Measurements from ENCODE around the gene SDHAF2.
"Not testable (repeated sequence)": the region's sequence is repeated elsewhere in the genome, so short reads cannot be mapped to it uniquely, and the experiment has no call there.

The SDHAF2 gene

DNA sequence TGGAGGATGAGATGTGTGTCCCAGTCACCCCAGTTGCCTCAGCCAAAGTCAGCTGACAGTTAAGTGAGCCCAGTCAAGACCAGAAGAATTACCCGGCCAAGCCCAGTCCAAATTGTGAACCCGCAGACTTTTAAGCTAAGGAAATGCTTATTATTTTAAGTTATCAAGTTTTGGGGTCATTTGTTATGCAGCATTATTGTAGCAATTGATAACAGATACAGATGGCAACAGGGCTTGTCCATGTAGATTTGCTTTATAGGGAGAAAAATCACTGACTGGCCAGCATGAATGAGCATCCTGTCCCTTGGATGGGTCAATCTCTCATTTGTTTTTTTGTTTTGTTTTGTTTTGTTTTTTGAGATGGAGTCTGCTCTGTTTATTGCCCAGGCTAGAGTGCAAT is 22.9 kb downstream of the SDHAF2 start:
- no peak overlapping the region for H3K27ac Mint-ChIP-seq
- no peaks in the 10 kb centered on the region for H3K27me3 Mint-ChIP-seq
- H3K4me3 Mint-ChIP-seq, result no peak overlapping the region
- ATAC-seq, result no peak
- no peak for DNase-seq
- no peaks in the 10 kb centered on the region for H3K9me3 Mint-ChIP-seq
- peaks cover 5% of the 10 kb centered on the region for H3K4me1 Mint-ChIP-seq

DNA sequence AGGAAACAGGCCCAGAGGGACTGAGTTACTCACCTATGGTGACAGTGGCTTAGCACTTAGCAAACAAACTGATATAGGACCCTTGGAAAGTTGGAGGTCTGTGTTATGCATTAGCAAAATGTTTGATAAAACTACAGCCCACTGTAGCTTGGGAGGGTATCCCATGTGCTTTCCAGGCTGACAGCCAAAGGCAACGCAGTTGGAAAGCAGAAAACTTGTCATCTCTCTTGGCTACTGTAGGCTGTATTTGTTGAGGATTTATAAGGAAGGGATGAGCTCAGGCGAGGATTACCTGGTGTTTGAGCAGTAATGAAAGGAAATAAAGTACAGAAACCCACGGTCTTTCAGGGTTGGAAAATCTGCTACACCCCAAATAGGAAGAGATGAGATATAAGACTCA is 23.8 kb downstream of the SDHAF2 start:
- Mint-ChIP-seq H3K4me3 (no peak overlapping the region), H3K27ac (peak overlapping the region in 1 of 2 donors; percentile 83), H3K27me3 (no peaks in the 10 kb centered on the region), H3K4me1 (peaks cover 5% of the 10 kb centered on the region), H3K9me3 (no peaks in the 10 kb centered on the region)
- DNase-seq (no peak), ATAC-seq (no peak)

DNA sequence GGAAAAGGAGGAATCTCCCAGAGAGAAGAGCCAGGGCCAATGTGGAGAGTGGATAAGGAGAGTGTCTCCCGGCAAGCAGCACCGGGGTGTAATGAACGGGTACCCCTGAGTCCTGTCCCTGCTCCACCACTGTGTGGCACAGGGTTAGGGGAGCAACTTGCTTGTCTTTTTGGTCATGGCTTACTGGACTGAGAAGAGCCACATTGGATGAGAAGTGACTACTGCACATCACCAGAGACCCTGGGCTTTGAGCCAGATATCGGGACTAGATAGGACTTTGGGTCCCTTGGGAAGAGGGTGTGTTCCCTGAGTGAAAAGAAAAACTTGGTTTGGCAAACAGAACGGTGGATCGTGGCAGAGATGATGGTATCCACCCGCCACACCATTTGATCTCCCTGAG is 24.6 kb downstream of the SDHAF2 start:
- no peak for ATAC-seq
- DNase-seq, result no peak
- H3K4me3 Mint-ChIP-seq, result no peak overlapping the region
- H3K27ac Mint-ChIP-seq, result peak overlapping the region in 1 of 2 donors; percentile 72
- H3K27me3 Mint-ChIP-seq, result no peaks in the 10 kb centered on the region
- H3K9me3 Mint-ChIP-seq, result no peaks in the 10 kb centered on the region
- H3K4me1 Mint-ChIP-seq, result peaks cover 5% of the 10 kb centered on the region

DNA sequence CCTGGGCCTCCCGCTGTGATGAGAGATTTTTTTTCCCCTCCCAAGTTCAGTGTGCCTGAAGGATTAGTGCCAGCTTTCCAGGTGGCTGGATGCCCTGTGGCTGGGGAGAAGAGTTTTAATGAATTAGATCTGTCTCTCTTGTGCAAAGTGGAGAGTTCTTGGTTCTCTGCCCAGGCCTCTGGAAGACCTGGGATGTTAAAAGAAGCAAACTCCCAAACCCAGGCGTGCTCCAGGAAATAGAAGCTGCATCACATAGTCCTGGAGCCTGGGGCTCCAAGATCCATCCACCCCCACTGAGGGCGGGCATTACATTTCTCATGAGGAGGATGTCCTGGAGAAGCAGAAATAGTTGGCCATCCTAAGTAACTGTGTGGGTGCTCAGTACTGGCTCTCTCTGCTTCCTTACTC is 30.6 kb downstream of the SDHAF2 start:
- no peak for ATAC-seq
- Mint-ChIP-seq H3K27ac (peak overlapping the region in 1 of 2 donors; percentile 5), H3K9me3 (no peaks in the 10 kb centered on the region), H3K27me3 (no peaks in the 10 kb centered on the region), H3K4me1 (no peaks in the 10 kb centered on the region), H3K4me3 (no peak overlapping the region)
- DNase-seq, result no peak

DNA sequence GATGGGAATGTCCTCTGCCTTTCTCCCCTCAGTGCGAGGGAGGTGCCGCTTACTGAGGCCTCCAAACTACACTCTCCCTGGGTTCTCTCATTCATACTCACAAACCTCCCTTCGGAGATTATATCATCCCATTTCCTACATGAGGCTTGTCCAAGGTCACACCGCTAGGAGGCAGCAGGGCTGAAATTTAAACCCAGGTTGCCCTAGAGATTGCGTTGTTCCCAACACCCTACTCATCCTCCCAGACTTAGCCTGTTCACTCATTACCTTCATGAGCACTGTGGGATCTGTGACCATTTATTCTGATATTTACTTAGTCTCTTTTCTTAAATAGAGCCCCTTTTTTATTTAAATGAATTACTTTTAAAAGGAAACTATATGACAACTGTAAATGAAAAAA is 31.1 kb downstream of the SDHAF2 start:
- Mint-ChIP-seq H3K27me3 (no peaks in the 10 kb centered on the region), H3K4me3 (no peak overlapping the region), H3K4me1 (no peaks in the 10 kb centered on the region), H3K27ac (no peak overlapping the region), H3K9me3 (no peaks in the 10 kb centered on the region)
- DNase-seq, result no peak
- ATAC-seq, result no peak

DNA sequence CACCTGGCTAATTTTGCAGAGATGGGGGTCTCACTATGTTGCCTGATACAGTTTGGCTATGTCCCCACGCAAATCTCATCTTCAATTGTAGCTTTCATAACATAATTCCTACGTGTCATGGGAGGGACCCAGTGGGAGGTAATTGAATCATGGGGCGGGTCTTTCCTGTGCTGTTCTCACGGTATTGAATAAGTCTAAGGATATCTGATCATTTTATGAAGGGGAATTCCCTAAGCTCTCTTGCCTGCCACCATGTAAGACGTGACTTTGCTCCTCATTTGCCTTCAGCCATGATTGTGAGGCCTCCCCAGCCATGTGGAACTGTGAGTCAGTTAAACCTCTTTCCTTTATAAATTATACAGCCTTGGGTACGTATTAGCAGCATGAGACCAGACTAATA is 37.7 kb downstream of the SDHAF2 start:
- H3K27me3 Mint-ChIP-seq, H3K4me1 Mint-ChIP-seq, H3K4me3 Mint-ChIP-seq, ATAC-seq, DNase-seq, H3K9me3 Mint-ChIP-seq: not testable (repeated sequence)
- peak overlapping the region in 1 of 2 donors; percentile 78 for H3K27ac Mint-ChIP-seq

DNA sequence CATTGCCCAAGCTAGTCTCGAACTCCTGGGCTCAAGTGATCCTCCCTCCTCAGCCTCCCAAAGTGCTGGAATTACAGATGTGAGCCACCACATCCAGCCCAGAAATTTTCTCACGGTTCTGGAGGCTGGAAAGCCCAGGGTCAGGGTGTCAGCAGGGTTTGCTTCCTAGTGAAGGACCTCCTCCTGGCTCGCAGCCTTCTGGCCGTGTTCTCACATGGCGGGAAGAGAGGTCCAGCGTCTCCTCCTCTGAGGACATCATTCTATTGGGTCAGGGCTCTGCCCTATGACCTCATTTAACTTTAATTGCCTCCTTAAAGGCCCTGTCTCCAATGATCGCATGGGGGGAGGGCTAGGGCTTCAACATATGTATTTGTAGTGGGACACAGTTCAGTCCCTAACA is 38.1 kb downstream of the SDHAF2 start:
- H3K27ac Mint-ChIP-seq, result peak overlapping the region; percentile 2 to 78

DNA sequence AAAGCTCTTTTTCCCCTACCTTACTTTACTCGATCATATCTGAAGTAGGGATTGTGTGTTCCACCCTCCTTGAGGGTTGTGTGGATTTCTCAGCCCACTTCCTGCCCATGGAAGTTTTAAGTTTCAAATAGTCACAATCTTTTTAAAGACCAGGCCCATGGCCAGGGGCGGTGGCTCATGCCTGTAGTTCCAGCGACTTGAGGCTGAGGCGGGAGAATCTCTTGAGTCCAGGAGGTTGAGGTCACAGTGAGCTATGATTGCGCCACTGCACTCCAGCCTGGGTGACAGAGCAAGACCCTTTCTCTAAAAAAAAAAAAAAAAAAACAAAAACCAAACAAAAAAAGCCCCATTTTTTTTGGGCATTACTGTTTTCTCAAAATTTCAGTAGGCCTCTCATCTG is 42.4 kb downstream of the SDHAF2 start:
- no peaks in the 10 kb centered on the region for H3K9me3 Mint-ChIP-seq
- no peak overlapping the region for H3K4me3 Mint-ChIP-seq
- DNase-seq (no peak), ATAC-seq (no peak)
- no peaks in the 10 kb centered on the region for H3K4me1 Mint-ChIP-seq
- no peak overlapping the region for H3K27ac Mint-ChIP-seq
- H3K27me3 Mint-ChIP-seq, result no peaks in the 10 kb centered on the region

More for the DNA sequence above, 38.1 kb downstream of the SDHAF2 start:
- no peaks in the 10 kb centered on the region for H3K4me1 Mint-ChIP-seq
- ATAC-seq, result no peak
- no peaks in the 10 kb centered on the region for H3K9me3 Mint-ChIP-seq
- no peak for DNase-seq
- H3K4me3 Mint-ChIP-seq, result no peak overlapping the region
- H3K27me3 Mint-ChIP-seq, result no peaks in the 10 kb centered on the region

DNA sequence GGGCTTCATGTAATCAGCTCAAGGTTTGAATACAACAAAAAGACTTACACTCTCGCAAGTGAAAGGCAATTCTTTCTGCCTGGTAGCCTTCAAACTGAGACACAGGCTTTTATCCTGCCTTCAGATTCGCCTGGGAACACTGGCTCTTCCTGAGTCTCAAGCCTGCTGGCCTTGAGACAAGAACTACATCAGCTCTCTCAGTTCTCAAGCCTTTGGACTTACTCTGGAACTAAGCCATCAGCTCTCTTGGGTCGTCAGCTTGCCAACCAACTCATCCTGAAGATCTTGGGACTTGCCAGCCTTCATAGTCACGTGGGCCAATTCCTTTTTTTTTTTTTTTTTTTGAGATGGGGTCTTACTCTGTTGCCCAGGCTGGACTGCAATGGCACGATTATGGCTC is 42.9 kb downstream of the SDHAF2 start:
- Mint-ChIP-seq H3K9me3 (no peaks in the 10 kb centered on the region), H3K27ac (no peak overlapping the region), H3K4me3 (no peak overlapping the region), H3K4me1 (peaks cover 3% of the 10 kb centered on the region), H3K27me3 (peaks cover 2% of the 10 kb centered on the region)
- DNase-seq (no peak), ATAC-seq (no peak)

DNA sequence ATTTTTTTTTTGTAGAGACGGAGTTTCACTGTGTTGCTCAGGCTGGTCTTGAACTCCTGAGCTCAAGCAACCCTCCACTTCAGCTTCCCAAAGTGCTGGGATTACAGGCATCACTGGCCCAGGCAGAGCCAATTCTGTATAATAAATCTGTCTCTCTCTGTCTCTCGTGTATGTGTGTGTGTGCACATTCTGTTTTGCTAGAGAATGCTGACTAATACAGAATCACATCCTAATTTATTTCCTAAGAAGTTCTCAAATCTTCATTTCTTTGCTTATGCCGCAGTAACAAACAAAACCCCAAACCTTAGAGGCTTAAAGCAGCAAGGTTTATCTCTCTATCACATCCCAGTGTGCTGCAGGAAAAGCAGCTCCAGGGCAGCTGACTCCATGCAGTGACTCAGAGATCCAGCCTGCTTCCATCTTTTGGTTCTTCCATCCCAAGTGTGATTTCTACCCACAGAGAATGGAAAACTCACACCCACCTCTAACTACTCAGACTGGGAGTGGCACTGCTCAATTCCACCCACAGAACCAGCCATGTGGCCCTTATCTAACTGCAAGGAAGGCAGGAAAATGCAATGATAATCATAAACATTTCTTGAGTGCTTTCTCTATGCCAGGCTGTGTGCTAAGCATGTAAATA is 43.6 kb downstream of the SDHAF2 start:
- Mint-ChIP-seq H3K9me3 (no peaks in the 10 kb centered on the region), H3K27me3 (peaks cover 7% of the 10 kb centered on the region), H3K4me3 (no peak overlapping the region), H3K4me1 (peaks cover 9% of the 10 kb centered on the region), H3K27ac (no peak overlapping the region)
- no peak for DNase-seq
- no peak for ATAC-seq

DNA sequence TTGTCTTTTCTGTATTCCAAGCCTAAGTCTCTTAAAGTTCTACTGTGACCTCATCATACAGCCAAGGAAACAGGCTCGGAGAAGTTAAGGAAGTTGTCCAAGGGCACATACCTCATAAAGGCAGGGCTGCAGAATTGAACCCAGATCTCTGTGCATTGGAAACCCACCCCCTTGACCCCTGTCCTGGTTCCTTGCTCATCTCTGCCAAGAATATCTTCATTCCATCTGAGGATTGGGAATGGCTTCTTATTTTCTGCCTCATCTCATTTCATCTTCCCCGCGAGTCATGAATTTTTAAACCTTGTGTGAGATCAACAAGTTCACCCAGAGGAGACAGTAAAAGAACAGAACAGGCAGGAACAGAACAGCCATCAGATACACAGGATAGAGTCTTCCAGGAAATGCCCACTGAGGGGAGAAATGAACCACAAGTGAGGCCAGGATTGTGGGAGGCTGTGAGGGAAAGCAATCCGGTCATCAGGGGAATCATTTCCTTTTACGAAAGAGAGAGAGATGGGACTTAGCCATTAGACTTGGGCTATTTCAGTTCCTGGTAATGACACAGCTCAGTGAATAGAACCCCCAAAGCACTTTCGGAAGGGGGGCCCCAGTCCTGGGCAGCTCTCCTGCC is 44.2 kb downstream of the SDHAF2 start:
- H3K4me3 Mint-ChIP-seq, result no peak overlapping the region
- DNase-seq, result no peak
- H3K9me3 Mint-ChIP-seq, result no peaks in the 10 kb centered on the region
- peak overlapping the region; percentile 55 to 71 for H3K27ac Mint-ChIP-seq
- peaks cover 9% of the 10 kb centered on the region for H3K4me1 Mint-ChIP-seq
- peaks cover 7% of the 10 kb centered on the region for H3K27me3 Mint-ChIP-seq
- ATAC-seq, result no peak

DNA sequence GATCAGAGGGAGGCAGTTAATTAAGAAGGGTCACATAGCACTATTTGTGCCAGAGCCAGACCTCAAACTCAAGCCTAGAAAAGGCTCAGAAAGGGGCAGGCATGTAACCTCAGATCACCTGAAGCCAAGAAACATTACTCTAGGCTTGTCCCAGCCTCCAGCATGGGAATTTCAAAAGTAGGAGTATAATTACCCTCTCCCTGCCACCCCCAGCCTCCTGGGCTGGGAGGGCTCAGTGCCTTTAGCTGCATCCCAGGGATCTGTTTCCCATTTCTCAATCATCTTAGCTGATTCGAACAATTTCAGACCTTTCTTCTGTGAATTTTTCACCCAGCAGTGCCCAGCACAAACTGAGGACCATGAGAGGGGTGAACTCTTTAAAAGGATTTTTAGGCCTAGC is 45.5 kb downstream of the SDHAF2 start:
- DNase-seq, result no peak
- peaks cover 17% of the 10 kb centered on the region for H3K27me3 Mint-ChIP-seq
- peaks cover 9% of the 10 kb centered on the region for H3K4me1 Mint-ChIP-seq
- H3K4me3 Mint-ChIP-seq, result no peak overlapping the region
- no peak overlapping the region for H3K27ac Mint-ChIP-seq
- no peaks in the 10 kb centered on the region for H3K9me3 Mint-ChIP-seq
- ATAC-seq, result no peak

DNA sequence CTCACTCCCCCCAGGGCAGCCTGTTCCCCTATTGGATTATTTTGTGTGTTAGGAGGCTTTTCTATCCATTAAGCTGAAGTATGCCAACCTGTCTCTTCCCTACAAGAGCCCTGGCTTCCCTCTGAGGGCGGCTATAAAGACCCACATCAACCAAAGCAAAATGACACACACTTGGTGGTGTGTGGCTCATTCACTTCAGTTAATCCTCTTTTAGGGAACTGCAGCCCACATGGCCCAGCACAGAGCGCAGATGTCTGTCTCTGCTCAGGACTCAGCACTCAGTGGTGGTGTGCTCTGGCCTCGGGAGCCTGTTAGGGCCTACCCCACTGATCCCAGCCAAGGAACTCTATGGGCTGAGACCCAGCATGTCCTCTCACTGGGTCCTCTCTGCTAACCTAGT is 46.4 kb downstream of the SDHAF2 start:
- H3K9me3 Mint-ChIP-seq, result no peaks in the 10 kb centered on the region
- no peak for ATAC-seq

DNA sequence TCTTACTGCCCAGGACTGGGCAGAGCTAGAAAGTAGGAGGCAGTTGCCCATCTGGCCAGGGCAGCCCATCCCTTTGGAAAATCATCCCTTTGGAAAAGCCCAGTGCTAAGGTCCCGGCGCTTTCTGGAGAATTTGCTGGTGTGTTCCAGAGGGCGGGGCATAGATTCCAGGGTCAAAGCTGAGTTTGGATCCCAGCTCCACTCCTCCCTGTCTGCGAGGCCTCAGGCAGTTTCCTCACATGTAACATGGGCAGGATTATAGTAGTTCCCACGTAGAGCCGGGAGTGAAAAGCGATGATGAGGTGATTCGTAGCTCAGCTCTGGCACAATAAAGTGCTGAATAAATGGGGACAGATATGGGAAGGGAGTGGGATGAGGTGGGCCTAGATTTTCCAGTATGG is 47.2 kb downstream of the SDHAF2 start:
- ATAC-seq (no peak), DNase-seq (no peak)
- no peak overlapping the region for H3K4me3 Mint-ChIP-seq
- peaks cover 9% of the 10 kb centered on the region for H3K4me1 Mint-ChIP-seq
- H3K9me3 Mint-ChIP-seq, result no peaks in the 10 kb centered on the region
- no peak overlapping the region for H3K27ac Mint-ChIP-seq
- H3K27me3 Mint-ChIP-seq, result peaks cover 21% of the 10 kb centered on the region

More for the DNA sequence above, 46.4 kb downstream of the SDHAF2 start:
- peaks cover 21% of the 10 kb centered on the region for H3K27me3 Mint-ChIP-seq
- H3K27ac Mint-ChIP-seq, result peak overlapping the region in 1 of 2 donors; percentile 37
- no peak for DNase-seq
- peaks cover 9% of the 10 kb centered on the region for H3K4me1 Mint-ChIP-seq
- H3K4me3 Mint-ChIP-seq, result no peak overlapping the region

DNA sequence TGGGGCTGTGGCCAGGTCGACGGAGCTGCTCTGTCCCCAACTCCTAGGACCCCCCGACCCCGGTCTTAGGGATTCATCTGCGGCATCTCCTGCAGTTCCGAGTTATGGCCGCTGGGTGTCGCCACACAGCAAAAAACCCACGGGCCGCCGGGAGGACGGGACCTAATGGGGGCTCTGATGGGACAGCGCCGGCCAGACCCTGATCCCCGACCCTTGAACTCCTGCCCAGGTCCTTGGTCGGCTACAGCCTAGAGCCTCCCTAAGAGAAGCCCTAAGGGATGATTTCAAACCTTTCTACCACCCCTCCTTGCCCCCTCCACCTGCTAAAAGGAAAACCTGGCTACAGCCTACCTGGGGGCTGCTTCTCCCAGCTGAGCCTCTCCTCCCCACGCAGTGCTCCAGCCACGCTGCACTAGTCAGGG is 47.8 kb downstream of the SDHAF2 start:
- ATAC-seq, result peak; percentile 51
- peaks cover 21% of the 10 kb centered on the region for H3K27me3 Mint-ChIP-seq
- DNase-seq, result peak; percentile 52
- no peaks in the 10 kb centered on the region for H3K9me3 Mint-ChIP-seq
- H3K27ac Mint-ChIP-seq, result peak overlapping the region; percentile 19 to 72
- peaks cover 9% of the 10 kb centered on the region for H3K4me1 Mint-ChIP-seq
- no peak overlapping the region for H3K4me3 Mint-ChIP-seq

DNA sequence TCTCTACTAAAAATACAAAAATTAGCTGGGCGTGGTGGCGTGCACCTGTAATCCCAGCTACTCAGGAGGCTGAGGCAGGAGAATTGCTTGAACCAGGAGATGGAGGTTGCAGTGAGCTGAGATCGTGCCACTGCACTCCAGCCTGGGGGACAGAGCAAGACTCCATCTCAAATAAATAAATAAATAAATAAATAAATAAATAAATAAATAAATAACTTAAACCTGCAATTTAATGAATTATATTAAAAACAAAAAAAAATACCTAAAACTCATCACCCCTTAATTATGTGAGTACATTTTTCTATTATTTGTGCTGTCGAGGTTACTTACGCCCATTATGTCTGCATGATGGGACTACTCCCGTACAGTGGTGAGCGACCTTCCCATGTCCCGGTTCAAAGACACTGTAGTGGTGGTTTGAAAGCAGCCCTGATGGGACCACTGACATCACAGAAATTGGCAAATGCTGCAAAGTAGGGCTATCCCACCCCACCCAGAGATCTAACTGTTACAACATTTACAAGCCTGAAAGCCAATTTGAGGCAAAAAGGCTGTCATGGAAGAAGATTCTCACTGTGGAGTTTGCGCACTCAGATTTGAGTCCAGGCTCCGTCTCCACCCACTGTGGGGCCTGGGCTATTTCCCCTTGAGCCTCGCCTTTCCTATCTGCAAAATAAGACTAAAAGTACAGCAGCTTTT is 49.6 kb downstream of the SDHAF2 start:
- H3K27ac Mint-ChIP-seq, result peak overlapping the region in 1 of 2 donors; percentile 34
- H3K9me3 Mint-ChIP-seq, H3K4me1 Mint-ChIP-seq, ATAC-seq, H3K4me3 Mint-ChIP-seq, DNase-seq: not testable (repeated sequence)
- H3K27me3 Mint-ChIP-seq, result peaks cover 21% of the 10 kb centered on the region
